Caco-2 (cell line): ENCODE results near the gene ABCC9. TPM values are rescaled to one million over a fixed set of nuclear protein-coding genes. Genes with fewer than 3 reads are reported as not detected.

ENCODE experiments used
- BruUV-seq: library from RNA; stranded (reverse); fragments of 400-500 nt; replicated peaks from 2 replicates; lab custom pipeline; 2021; lab: Mats Ljungman, UMichigan
- CTCF ChIA-PET: fragments of 300-600 bp; sonication (Branson Sonifier 250); formaldehyde crosslinking; loops from one replicate; lab custom pipeline; 2022; ENCODE audit warnings: antibody characterized with exemption; lab: Charles Lee
- POLR2A ChIA-PET: fragments of 300-600 bp; sonication (Branson Sonifier 250); formaldehyde crosslinking; loops from one replicate; lab custom pipeline; 2022; ENCODE audit warnings: antibody characterized with exemption; lab: Charles Lee
- DNase-seq, 2 experiments: peaks; one replicate each; pipeline versions ENCODE4 v3.0.0 to v3.0.0-alpha.2; 2020 to 2022
- H3K27me3 ChIP-seq: replicated peaks from 2 replicates; pipeline ENCODE4 v1.6.0; 2011; ENCODE audit warnings: low read length; ENCODE audit not compliant: control insufficient read depth, insufficient read depth
- H3K36me3 ChIP-seq: 2 replicates; pipeline ENCODE4 v1.5.1; 2011; ENCODE audit warnings: low read length; ENCODE audit not compliant: control insufficient read depth, insufficient read depth
- H3K4me1 ChIP-seq: fragments of 250-450 bp; sonication (Bioruptor Pico); 2 replicates; pipeline ENCODE4 v1.5.1; 2020; ENCODE audit warnings: mild to moderate bottlenecking
- H3K4me3 ChIP-seq: 2 replicates; pipeline ENCODE4 v1.5.1; 2011; ENCODE audit warnings: low read depth, mild to moderate bottlenecking, control low read depth, low read length
- H3K9me3 ChIP-seq: fragments of 250-450 bp; sonication (Bioruptor Pico); 2 replicates; pipeline ENCODE4 v1.5.1; 2020; ENCODE audit warnings: mild to moderate bottlenecking, moderate library complexity
- H3K27ac Mint-ChIP-seq: one replicate; pipeline ENCODE4 v1.8.0; 2022; ENCODE audit warnings: mixed read lengths; ENCODE audit not compliant: unreplicated experiment
- H3K27me3 Mint-ChIP-seq: one replicate; pipeline ENCODE4 v1.8.0; 2022; ENCODE audit warnings: mixed read lengths; ENCODE audit not compliant: insufficient read depth, unreplicated experiment
- H3K36me3 Mint-ChIP-seq: one replicate; pipeline ENCODE4 v1.8.0; 2022; ENCODE audit warnings: mild to moderate bottlenecking, mixed read lengths; ENCODE audit not compliant: insufficient read depth, unreplicated experiment
- H3K4me1 Mint-ChIP-seq: one replicate; pipeline ENCODE4 v1.8.0; 2022; ENCODE audit warnings: low read depth, mixed read lengths; ENCODE audit not compliant: unreplicated experiment
- H3K4me3 Mint-ChIP-seq: one replicate; pipeline ENCODE4 v1.8.0; 2022; ENCODE audit warnings: mild to moderate bottlenecking, moderate library complexity, mixed read lengths; ENCODE audit not compliant: unreplicated experiment
- H3K9me3 Mint-ChIP-seq: one replicate; pipeline ENCODE4 v1.8.0; 2022; ENCODE audit warnings: mixed read lengths; ENCODE audit not compliant: unreplicated experiment
- CTCF ChIP-seq, 2 experiments: fragments of 200-600 bp in 1 of 2; IDR thresholded peaks; 1 replicate in 1 of 2; 2 replicates in 1 of 2; pipeline versions ENCODE4 v1.5.1 to v1.8.0; 2011 to 2022; ENCODE audit warnings: antibody characterized with exemption in 1 of 2, control low read depth in 1 of 2, inconsistent platforms in 1 of 2, low read depth in 1 of 2, low read length in 1 of 2, mild to moderate bottlenecking in 1 of 2, moderate library complexity in 1 of 2; ENCODE audit not compliant: insufficient read depth in 1 of 2, severe bottlenecking in 1 of 2, unreplicated experiment in 1 of 2
- intact Hi-C: fragments of 100-400 bp; cut with micrococcal nuclease; formaldehyde crosslinking; loops from one replicate; pipeline ENCODE4 v1.10.0; 2022; ENCODE audit not compliant: unreplicated experiment
- total RNA-seq: library from RNA; stranded (reverse); gene quantifications from 2 replicates; pipeline ENCODE4 v1.2.3, GENCODE V29; 2022

ABCC9 gene
- total RNA-seq, 1 experiment from 2014 or later: 130 TPM

GRCh38 chr12:21837847-21838246 lies 103.4 kb downstream of the ABCC9 start:
- no peak for TF ChIP-seq CTCF (IDR thresholded peaks at IDR 0.05; ENCODE audit: insufficient read depth in 1 of 2, low read depth in 1 of 2, low read length in 1 of 2, severe bottlenecking in 1 of 2, unreplicated experiment in 1 of 2)
- POLR2A ChIA-PET: no interaction called here
- intact Hi-C loops: no loop called here
- Histone ChIP-seq H3K36me3 (no peaks in the 10 kb centered on the region), H3K4me3 (no peak overlapping the region), H3K9me3 (no peaks in the 10 kb centered on the region), H3K4me1 (no peaks in the 10 kb centered on the region), H3K27me3 (no peaks in the 10 kb centered on the region)
- no peak for DNase-seq
- Mint-ChIP-seq H3K27me3 (no peaks in the 10 kb centered on the region), H3K27ac (no peak overlapping the region), H3K4me3 (no peak overlapping the region), H3K9me3 (peaks cover 15% of the 10 kb centered on the region), H3K4me1 (no peaks in the 10 kb centered on the region), H3K36me3 (peaks cover 49% of the 10 kb centered on the region)
- BruUV-seq: no TSS peak
- CTCF ChIA-PET: no interaction called here

- TF ChIP-seq CTCF (IDR thresholded peaks at IDR 0.05; ENCODE audit: insufficient read depth in 1 of 2, low read depth in 1 of 2, low read length in 1 of 2, severe bottlenecking in 1 of 2, unreplicated experiment in 1 of 2): no peak
- peak overlapping the region; percentile 3 for H3K27ac Mint-ChIP-seq
- Histone ChIP-seq H3K36me3 (no peaks in the 10 kb centered on the region), H3K27me3 (no peaks in the 10 kb centered on the region), H3K9me3 (no peaks in the 10 kb centered on the region), H3K4me3 (no peak overlapping the region), H3K4me1 (peaks cover 20% of the 10 kb centered on the region; the same call in 1 of the 2 replicates)
- no peak overlapping the region for H3K4me3 Mint-ChIP-seq
- ChIA-PET CTCF (no interaction called here), POLR2A (interaction anchor here (1.1 kb wide), 1 partner anchor 12 kb away, joined by 5 read pairs; no protein-coding TSS in a partner anchor)
- intact Hi-C loops: no loop called here
- peaks cover 71% of the 10 kb centered on the region for H3K36me3 Mint-ChIP-seq
- no TSS peak for BruUV-seq
- peak in 1 of 2 experiments; percentile 28 for DNase-seq
- peaks cover 24% of the 10 kb centered on the region for H3K9me3 Mint-ChIP-seq
- peaks cover 23% of the 10 kb centered on the region for H3K4me1 Mint-ChIP-seq
- H3K27me3 Mint-ChIP-seq: no peaks in the 10 kb centered on the region
These were observed 109.4 kb downstream of the ABCC9 start for GRCh38 chr12:21831791-21832344.

- ChIA-PET POLR2A (no interaction called here), CTCF (no interaction called here)
- DNase-seq: peak in 1 of 2 experiments; percentile 26
- no peaks in the 10 kb centered on the region for H3K27me3 ChIP-seq
- TF ChIP-seq CTCF (IDR thresholded peaks at IDR 0.05; ENCODE audit: insufficient read depth in 1 of 2, low read depth in 1 of 2, low read length in 1 of 2, severe bottlenecking in 1 of 2, unreplicated experiment in 1 of 2): no peak
- H3K27me3 Mint-ChIP-seq: no peaks in the 10 kb centered on the region
- peaks cover 27% of the 10 kb centered on the region for H3K4me1 ChIP-seq
- no peak overlapping the region for H3K27ac Mint-ChIP-seq
- no peak overlapping the region for H3K4me3 ChIP-seq
- H3K36me3 ChIP-seq: no peaks in the 10 kb centered on the region
- intact Hi-C loops: no loop called here
- H3K4me1 Mint-ChIP-seq: peaks cover 38% of the 10 kb centered on the region
- BruUV-seq: no TSS peak
- peaks cover 40% of the 10 kb centered on the region for H3K9me3 Mint-ChIP-seq
- H3K9me3 ChIP-seq: no peaks in the 10 kb centered on the region
- no peak overlapping the region for H3K4me3 Mint-ChIP-seq
- H3K36me3 Mint-ChIP-seq: peaks cover 86% of the 10 kb centered on the region
These were observed 112.4 kb downstream of the ABCC9 start for GRCh38 chr12:21828779-21829178.
